ENCODE measurements around the gene TEKTIP1.

Gene TEKTIP1

GRCh38 chr19:3585301-3586126 is 46.5 kb downstream of the TEKTIP1 start, which contains the start of gene GIPC3:
Gene GIPC3, plus strand, starts transcription at chr19:3585478. Its CDS starts 120 bp downstream, at chr19:3585598.
- DNase-seq (ENCODE audit: low read depth), result no peak

- DNase-seq (ENCODE audit: low read depth), result no peak
These were observed 47.2 kb downstream of the TEKTIP1 start for GRCh38 chr19:3586127-3586626.

GRCh38 chr19:3586707-3587346 is 47.9 kb downstream of the TEKTIP1 start:
- no peak for DNase-seq (ENCODE audit: low read depth)

GRCh38 chr19:3589439-3589838 is 50.5 kb downstream of the TEKTIP1 start:
- DNase-seq (ENCODE audit: low read depth), result no peak

GRCh38 chr19:3589949-3590348 is 51.0 kb downstream of the TEKTIP1 start:
- no peak for DNase-seq (ENCODE audit: low read depth)

GRCh38 chr19:3590991-3591659 is 52.2 kb downstream of the TEKTIP1 start:
- no peak for DNase-seq (ENCODE audit: low read depth)

GRCh38 chr19:3591876-3592613 is 53.1 kb downstream of the TEKTIP1 start:
- no peak for DNase-seq (ENCODE audit: low read depth)

GRCh38 chr19:3593156-3593555 is 54.2 kb downstream of the TEKTIP1 start:
- DNase-seq (ENCODE audit: low read depth), result no peak

Measured in HS-27A (cell line).